GM18517 (cell line): ENCODE results near the gene ATXN10.

Experiments
- ATAC-seq: cut with Tn5 transposase; IDR thresholded peaks from one replicate; pipeline ENCODE4 v1.9.1; 2021; ENCODE audit warnings: mild to moderate bottlenecking, moderate library complexity; ENCODE audit not compliant: unreplicated experiment

Gene ATXN10

GRCh38 chr22:45887202-45888131, 215.8 kb downstream of the ATXN10 start:
- ATAC-seq: no peak

DNA sequence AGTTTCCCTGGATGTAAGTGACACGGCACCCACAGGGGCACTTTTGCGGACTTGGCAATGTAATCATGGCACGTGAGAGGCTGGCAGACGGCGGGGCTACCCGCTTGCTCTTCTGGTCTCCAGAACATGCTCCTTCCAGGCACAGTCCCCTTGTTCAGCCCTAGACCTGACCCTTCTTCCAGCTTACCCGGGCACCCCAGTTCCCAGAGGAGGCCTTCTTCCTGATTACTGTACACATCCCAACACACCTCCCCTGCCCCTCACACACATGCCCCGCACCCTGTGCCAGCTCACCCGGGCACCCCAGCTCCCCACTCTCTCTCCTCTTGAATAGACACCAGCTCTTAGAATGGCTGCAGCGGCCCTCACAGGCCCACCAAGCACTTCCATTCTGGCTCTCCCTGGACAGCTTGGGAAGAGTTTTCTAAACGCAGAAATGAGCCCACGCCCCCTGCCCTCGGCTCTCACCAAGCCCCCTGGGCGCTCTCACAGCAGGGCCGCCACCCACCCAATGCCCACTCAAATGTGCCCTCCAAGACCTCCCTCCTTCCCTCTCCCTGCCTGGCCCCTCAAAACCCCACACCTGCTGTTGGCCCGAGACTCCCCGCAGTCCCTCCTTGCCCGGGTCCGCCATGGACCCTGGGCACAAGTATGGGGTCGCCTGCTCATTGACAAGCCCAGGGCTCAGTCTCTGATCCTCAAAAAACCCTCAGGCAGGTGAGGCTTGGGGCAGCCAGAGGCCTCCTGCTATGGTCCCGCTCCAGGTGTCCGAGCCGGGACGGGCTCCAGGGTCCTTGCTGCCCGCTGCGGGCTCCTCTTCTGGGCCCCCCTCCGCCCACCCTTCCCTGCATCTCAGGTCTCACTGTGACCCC, 216.8 kb downstream of the ATXN10 start:
- ATAC-seq: no peak

DNA sequence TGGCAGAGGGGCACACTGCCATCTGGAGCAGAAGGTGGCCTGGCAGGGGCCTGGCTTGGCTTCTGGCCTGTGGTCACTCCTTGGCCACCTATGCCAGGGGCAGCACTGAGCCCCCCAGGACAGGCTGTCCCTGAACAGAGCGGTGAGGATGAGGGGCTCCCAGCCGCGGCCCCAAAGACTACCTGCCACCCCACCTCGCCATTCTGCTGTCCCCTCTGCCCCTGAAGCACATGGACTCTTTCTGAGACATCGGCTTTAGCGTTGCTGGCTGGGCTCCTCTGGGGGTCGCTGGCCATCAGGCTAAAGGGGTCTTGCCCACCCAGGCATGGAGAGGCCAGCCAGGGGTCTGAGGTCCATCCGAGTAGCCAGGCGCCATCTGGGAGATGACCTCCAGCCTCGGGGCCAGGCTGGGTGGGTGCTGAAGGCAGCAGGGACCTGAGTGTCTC, 217.5 kb downstream of the ATXN10 start:
- no peak for ATAC-seq

DNA sequence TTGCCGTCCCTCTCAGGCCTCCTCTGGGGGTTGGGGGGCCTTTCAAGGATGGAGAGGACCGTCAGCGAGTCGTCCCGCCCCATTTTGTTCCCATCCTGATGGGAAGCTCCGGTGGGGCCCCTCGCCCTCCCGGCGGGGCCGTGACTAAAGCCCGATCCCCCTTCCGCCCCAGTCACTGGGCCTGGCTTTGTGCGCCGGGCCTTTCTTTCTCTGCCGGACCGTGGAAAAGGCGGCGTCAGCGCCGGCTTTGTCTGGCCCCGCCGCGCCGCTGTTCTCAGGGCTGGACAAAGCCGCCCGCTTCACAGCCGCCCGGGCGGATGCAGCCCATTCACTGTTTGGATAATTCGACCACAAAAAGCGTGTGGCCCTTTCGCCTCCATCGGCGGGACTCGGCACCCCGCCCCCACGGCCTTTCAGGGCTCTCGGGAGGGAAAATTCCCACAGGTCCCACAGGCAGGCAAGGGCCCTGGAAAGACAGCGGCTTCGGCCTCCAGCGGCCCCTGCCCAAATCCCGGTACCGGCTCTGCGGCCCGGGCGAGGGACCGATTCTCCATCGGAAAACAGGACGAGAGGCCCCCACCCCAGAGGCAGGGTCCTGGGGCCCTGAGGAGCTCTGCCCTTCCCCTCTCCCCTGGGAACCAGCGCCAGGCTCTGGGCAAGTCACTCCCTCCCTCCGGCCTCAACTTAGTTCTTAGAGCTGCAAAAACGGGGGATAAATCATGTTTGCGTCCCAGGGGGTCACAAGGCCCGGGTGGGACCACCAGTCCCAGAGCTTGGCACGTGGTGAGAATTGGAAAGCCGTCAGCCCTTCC, 218.1 kb downstream of the ATXN10 start:
- ATAC-seq: no peak

DNA sequence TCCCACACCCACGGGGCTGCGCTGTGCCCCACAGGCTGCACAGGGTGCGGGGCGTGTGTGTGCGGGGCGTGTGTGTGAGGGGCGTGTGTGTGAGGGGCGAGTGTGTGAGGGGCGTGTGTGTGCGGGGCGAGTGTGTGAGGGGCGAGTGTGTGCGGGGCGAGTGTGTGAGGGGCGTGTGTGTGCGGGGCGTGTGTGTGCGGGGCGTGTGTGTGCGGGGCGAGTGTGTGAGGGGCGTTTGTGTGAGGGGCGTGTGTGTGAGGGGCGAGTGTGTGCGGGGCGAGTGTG, 218.7 kb downstream of the ATXN10 start:
- ATAC-seq: no peak

- no peak for ATAC-seq
Observed at GRCh38 chr22:45891021-45891421, 219.4 kb downstream of the ATXN10 start.

DNA sequence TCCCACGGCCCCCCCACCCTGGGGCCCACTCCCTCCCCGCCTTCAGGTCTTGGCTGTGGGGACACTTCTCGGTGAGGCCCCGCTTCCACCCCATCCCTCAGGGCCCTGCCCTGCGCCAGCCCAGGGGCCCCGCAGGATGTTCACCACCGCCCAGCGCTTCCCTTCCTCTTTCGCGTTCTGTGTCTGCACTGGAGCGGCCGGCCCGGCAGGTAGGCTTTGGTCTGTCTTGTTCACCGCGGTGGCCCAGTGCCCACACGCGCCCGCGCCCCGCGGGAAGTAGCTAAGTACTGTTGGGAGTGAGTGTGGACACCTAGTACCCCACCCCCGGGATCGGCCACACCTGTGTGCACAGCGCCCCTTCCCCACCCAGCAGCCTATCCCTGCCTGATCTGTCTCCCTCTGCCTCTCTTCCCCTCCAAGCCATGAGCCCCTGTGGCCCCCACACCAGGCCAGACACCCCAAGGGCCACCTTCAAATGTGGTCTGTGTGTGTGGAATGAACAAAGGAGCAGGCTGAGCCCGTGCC, 219.9 kb downstream of the ATXN10 start:
- no peak for ATAC-seq

GRCh38 chr22:45891996-45892621, 220.5 kb downstream of the ATXN10 start:
- no peak for ATAC-seq

DNA sequence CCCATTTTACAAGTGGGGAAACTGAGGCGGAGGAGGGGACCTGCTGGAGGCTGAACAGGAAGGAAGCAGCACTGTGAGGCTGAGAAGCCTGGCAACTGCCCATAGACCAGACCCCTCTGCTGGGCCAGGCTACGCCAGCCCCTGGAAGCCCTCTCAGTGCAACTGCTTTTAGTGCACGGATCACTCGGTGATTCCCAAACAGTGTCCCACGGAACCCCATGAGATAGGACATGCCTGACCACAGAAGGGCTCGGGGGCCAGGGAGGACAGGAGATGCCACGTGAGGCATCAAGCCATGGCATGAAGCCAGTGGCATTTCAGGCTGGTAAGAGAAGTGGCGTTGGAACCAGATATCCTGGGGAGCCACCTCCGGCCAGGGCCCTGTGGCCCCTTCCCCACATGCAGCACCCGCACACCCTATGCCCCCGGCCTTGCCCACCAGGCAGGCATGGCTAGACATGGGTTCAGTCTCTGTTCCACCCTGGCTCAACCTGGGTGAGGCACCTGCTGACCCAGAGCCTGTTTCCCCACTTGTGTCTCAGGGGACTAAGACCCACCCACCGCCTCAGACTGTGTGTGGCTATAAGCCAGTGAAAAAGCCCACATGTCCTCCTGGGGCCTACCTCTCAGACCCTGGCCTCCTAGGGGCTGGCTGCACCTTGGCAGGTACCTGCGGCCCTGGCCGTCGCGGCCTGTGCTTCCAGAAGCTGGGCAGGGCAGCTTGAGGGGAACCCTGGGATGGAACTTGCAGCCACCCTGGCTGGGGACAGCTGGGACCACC, 221.2 kb downstream of the ATXN10 start:
- ATAC-seq: no peak

- ATAC-seq: no peak
Observed at GRCh38 chr22:45893516-45893915, 221.9 kb downstream of the ATXN10 start.
